GM12865 (cell line): Measurements from ENCODE around the gene ABCC4.

Experiments used
- DNase-seq: peaks from one replicate; pipeline ENCODE4 v3.0.0; 2010; ENCODE audit warnings: low read depth
- H3K4me3 ChIP-seq: 2 replicates; pipeline ENCODE4 v1.5.1; 2011; ENCODE audit warnings: mild to moderate bottlenecking, low read depth, low read length, control low read depth
- TF ChIP-seq, protein P1 (sequence below): IDR thresholded peaks from 2 replicates; pipeline ENCODE4 v1.5.1; 2011; ENCODE audit warnings: low read length, control low read depth, low read depth, inconsistent platforms; ENCODE audit not compliant: insufficient read depth; ENCODE audit errors: missing control alignments

ABCC4 gene

GRCh38 chr13:95003019-95003813 is 298.0 kb downstream of the ABCC4 start:
- H3K4me3 ChIP-seq: no peak overlapping the region
- TF ChIP-seq, protein P1, sequence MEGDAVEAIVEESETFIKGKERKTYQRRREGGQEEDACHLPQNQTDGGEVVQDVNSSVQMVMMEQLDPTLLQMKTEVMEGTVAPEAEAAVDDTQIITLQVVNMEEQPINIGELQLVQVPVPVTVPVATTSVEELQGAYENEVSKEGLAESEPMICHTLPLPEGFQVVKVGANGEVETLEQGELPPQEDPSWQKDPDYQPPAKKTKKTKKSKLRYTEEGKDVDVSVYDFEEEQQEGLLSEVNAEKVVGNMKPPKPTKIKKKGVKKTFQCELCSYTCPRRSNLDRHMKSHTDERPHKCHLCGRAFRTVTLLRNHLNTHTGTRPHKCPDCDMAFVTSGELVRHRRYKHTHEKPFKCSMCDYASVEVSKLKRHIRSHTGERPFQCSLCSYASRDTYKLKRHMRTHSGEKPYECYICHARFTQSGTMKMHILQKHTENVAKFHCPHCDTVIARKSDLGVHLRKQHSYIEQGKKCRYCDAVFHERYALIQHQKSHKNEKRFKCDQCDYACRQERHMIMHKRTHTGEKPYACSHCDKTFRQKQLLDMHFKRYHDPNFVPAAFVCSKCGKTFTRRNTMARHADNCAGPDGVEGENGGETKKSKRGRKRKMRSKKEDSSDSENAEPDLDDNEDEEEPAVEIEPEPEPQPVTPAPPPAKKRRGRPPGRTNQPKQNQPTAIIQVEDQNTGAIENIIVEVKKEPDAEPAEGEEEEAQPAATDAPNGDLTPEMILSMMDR: no peak
- DNase-seq: no peak

GRCh38 chr13:95002126-95002525 is 299.1 kb downstream of the ABCC4 start:
- no peak overlapping the region for H3K4me3 ChIP-seq
- TF ChIP-seq, protein P1: no peak
- DNase-seq: no peak

DNA sequence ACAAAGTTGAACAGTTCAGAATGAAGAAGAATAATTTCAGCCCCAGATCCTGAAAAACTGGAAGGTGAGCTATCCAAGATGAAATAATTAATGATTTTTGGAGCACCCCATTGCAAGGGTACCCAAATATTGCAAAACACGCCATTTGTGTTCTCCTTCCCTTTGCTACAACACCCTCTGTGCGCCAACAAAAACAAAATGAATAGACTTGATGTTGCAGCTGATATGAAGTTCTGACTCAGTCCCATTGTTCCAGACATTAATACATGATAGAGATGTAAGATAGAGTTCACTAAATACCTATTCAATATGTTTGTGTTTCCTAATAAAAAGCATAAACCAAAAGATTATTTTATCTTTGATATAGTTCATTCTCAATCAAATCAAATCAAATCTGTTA is 301.4 kb downstream of the ABCC4 start:
- no peak for DNase-seq
- H3K4me3 ChIP-seq: no peak overlapping the region
- TF ChIP-seq, protein P1: no peak

- DNase-seq: no peak
- TF ChIP-seq, protein P1: no peak
- no peak overlapping the region for H3K4me3 ChIP-seq
These were observed 304.1 kb downstream of the ABCC4 start for GRCh38 chr13:94997126-94997525.

- no peak for DNase-seq
- TF ChIP-seq, protein P1: no peak
- no peak overlapping the region for H3K4me3 ChIP-seq
These were observed 304.8 kb downstream of the ABCC4 start for GRCh38 chr13:94996445-94996844.

DNA sequence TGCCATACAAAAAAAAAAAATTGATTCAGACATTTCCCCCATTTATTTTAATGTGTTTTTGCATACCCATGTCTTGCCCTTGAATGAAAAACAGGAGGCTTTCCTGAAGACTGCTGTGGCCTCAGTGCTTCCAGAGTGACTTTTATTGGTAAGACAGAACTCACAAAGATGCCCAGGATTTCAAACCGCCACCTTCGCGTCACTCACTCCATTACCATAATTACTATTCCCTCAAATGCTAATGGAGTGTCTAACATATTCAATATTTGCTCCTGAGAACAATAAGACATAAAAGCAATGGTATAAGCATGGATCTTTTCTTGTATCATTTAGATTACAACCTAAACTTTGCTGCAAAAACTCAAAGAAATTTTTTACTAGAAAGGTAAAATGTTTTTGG is 306.7 kb downstream of the ABCC4 start:
- TF ChIP-seq, protein P1: no peak
- DNase-seq: no peak
- no peak overlapping the region for H3K4me3 ChIP-seq

DNA sequence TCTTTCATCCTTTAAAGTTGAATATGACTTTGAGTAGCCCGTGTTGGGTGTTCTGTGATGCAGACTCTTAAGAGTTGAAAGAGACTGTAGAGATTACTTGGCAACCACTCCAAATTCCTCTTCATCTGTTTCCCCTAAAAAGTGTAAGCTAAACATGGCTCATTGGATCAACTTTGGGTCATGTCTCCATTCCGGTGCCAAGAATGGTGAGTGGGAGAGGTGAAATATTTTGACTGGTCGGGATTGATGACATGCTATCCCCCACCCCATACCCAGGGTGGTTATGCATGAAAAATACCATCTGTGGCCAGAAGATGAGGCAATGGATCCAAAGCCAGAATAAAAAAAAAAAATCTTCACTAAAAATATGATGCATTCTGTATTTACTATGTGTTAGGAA is 307.6 kb downstream of the ABCC4 start:
- H3K4me3 ChIP-seq: no peak overlapping the region
- TF ChIP-seq, protein P1: no peak
- DNase-seq: no peak
